HepG2 (cell line): ENCODE results near the gene SMAD3. TPM values are rescaled to one million over a fixed set of nuclear protein-coding genes. Genes with fewer than 3 reads are reported as not detected.

Source experiments
- ATF1 ChIP-seq: IDR thresholded peaks from 2 replicates; pipeline ENCODE4 v1.6.1; 2016; ENCODE audit warnings: mild to moderate bottlenecking, control low read depth
- HNRNPH1 ChIP-seq: fragments of 200-400 bp; formaldehyde crosslinking; optimal IDR thresholded peaks from 2 replicates; pipeline ENCODE3; 2017; ENCODE audit warnings: mild to moderate bottlenecking, low read depth, low read length
- MEF2D ChIP-seq: sonication (generic); formaldehyde crosslinking; IDR thresholded peaks from 2 replicates; pipeline ENCODE4 v1.5.1; 2020; ENCODE audit warnings: mild to moderate bottlenecking, missing genetic modification reagents
- NFIB ChIP-seq: sonication (generic); formaldehyde crosslinking; IDR thresholded peaks from 2 replicates; pipeline ENCODE4 v1.9.0; 2021; ENCODE audit warnings: missing genetic modification reagents, mild to moderate bottlenecking, borderline replicate concordance
- NFIC ChIP-seq: IDR thresholded peaks from 2 replicates; pipeline ENCODE4 v1.6.1; 2012; ENCODE audit warnings: mild to moderate bottlenecking, low read length, inconsistent platforms
- SIN3A ChIP-seq: IDR thresholded peaks from 2 replicates; pipeline ENCODE4 v1.6.1; 2011; ENCODE audit warnings: low read depth, mild to moderate bottlenecking, control low read depth, low read length, borderline replicate concordance
- SIX4 ChIP-seq: sonication (generic); formaldehyde crosslinking; IDR thresholded peaks from 2 replicates; pipeline ENCODE4 v1.4.0; 2020; ENCODE audit warnings: missing genetic modification reagents
- STAG1 ChIP-seq: sonication (generic); formaldehyde crosslinking; IDR thresholded peaks from 2 replicates; pipeline ENCODE4 v1.4.0; 2020; ENCODE audit warnings: missing genetic modification reagents
- ZBTB4 ChIP-seq: sonication (generic); formaldehyde crosslinking; IDR thresholded peaks from 2 replicates; pipeline ENCODE4 v1.4.0; 2020; ENCODE audit warnings: missing genetic modification reagents, mild to moderate bottlenecking, borderline replicate concordance
- ZNF556 ChIP-seq: sonication (generic); formaldehyde crosslinking; IDR thresholded peaks from 2 replicates; pipeline ENCODE4 v1.4.0; 2020; ENCODE audit warnings: mild to moderate bottlenecking, missing genetic modification reagents, borderline replicate concordance
- ZNF564 ChIP-seq: sonication (generic); formaldehyde crosslinking; IDR thresholded peaks from 2 replicates; pipeline ENCODE4 v1.8.1; 2023; ENCODE audit warnings: mild to moderate bottlenecking, missing genetic modification reagents
- ZNF83 ChIP-seq: sonication (generic); formaldehyde crosslinking; IDR thresholded peaks from 2 replicates; pipeline ENCODE4 v1.4.0; 2020; ENCODE audit warnings: missing genetic modification reagents, mild to moderate bottlenecking, borderline replicate concordance
- ZSCAN21 ChIP-seq: sonication (generic); formaldehyde crosslinking; IDR thresholded peaks from 2 replicates; pipeline ENCODE4 v1.8.0; 2022; ENCODE audit warnings: mild to moderate bottlenecking, missing genetic modification reagents, moderate library complexity, borderline replicate concordance
- polyA plus RNA-seq, 8 experiments: library from polyadenylated mRNA; depleted of rRNA in 3 of 8; stranded (reverse) in 7 of 8; unstranded in 1 of 8; fragments of >200 nt; fragmentation: Illumina TruSeq in 4 of 8; extraction: Trizol in 4 of 8; gene quantifications; 2 replicates each; pipeline versions ENCODE4 v1.2.1 to v1.2.3, GENCODE V29; 2011 to 2016; ENCODE audit warnings: low read depth in 4 of 8, missing spikeins in 1 of 8, mixed read lengths in 1 of 8; ENCODE audit not compliant: insufficient read depth in 1 of 8
- total RNA-seq, 5 experiments: library from RNA; depleted of rRNA; stranded (reverse); fragments of >200 nt; fragmentation: Illumina TruSeq; extraction: Trizol; gene quantifications; 2 replicates each; pipeline ENCODE4 v1.2.3, GENCODE V29; 2016; ENCODE audit warnings: low read depth in 1 of 5
- TF ChIP-seq, protein P1 (sequence below), 2 experiments: fragments of 450-650 bp in 1 of 2; sonication (generic) in 1 of 2; formaldehyde crosslinking in 1 of 2; IDR thresholded peaks; 2 replicates each; pipeline versions ENCODE4 v1.6.1 to v1.8.0; 2016 to 2022; ENCODE audit warnings: antibody characterized with exemption in 1 of 2, mild to moderate bottlenecking in 1 of 2, missing genetic modification reagents in 1 of 2
- TF ChIP-seq, protein P2 (sequence below): conservative IDR thresholded peaks from 2 replicates; pipeline ENCODE4 v1.6.1; 2018; ENCODE audit warnings: missing genetic modification reagents

SMAD3 gene
- total and polyA plus RNA-seq, 2 of the 13 experiments (the other 11 are each of a cell fraction or from before 2014, with no cell fraction given) = 8.6 to 56.3 TPM

GRCh38 chr15:67146875-67147381, 81.5 kb downstream of the SMAD3 start (continued):
- TF ChIP-seq MEF2D (CRISPR knock-in tag) = 0 out of 2 replicates have a peak, but pooled peaks have one; percentile 26
- no peak for TF ChIP-seq NFIB (CRISPR knock-in tag)
- TF ChIP-seq ZSCAN21 (CRISPR knock-in tag) = peak; percentile 59; the same call in 1 of the 2 replicates
- TF ChIP-seq ZNF556 (CRISPR knock-in tag) = peak; percentile 21; the same call in 1 of the 2 replicates
- TF ChIP-seq ZBTB4 (CRISPR knock-in tag) = no peak
- 0 out of 2 replicates have a peak, but pooled peaks have one; percentile 31 for TF ChIP-seq ATF1 (CRISPR knock-in tag)
- TF ChIP-seq, protein P1, sequence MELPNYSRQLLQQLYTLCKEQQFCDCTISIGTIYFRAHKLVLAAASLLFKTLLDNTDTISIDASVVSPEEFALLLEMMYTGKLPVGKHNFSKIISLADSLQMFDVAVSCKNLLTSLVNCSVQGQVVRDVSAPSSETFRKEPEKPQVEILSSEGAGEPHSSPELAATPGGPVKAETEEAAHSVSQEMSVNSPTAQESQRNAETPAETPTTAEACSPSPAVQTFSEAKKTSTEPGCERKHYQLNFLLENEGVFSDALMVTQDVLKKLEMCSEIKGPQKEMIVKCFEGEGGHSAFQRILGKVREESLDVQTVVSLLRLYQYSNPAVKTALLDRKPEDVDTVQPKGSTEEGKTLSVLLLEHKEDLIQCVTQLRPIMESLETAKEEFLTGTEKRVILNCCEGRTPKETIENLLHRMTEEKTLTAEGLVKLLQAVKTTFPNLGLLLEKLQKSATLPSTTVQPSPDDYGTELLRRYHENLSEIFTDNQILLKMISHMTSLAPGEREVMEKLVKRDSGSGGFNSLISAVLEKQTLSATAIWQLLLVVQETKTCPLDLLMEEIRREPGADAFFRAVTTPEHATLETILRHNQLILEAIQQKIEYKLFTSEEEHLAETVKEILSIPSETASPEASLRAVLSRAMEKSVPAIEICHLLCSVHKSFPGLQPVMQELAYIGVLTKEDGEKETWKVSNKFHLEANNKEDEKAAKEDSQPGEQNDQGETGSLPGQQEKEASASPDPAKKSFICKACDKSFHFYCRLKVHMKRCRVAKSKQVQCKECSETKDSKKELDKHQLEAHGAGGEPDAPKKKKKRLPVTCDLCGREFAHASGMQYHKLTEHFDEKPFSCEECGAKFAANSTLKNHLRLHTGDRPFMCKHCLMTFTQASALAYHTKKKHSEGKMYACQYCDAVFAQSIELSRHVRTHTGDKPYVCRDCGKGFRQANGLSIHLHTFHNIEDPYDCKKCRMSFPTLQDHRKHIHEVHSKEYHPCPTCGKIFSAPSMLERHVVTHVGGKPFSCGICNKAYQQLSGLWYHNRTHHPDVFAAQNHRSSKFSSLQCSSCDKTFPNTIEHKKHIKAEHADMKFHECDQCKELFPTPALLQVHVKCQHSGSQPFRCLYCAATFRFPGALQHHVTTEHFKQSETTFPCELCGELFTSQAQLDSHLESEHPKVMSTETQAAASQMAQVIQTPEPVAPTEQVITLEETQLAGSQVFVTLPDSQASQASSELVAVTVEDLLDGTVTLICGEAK (IDR thresholded peaks at IDR 0.05) = no peak
- TF ChIP-seq, protein P1 (CRISPR knock-in tag; IDR thresholded peaks at IDR 0.05) = no peak
- TF ChIP-seq ZNF564 (CRISPR knock-in tag) = no peak
- TF ChIP-seq, protein P2, sequence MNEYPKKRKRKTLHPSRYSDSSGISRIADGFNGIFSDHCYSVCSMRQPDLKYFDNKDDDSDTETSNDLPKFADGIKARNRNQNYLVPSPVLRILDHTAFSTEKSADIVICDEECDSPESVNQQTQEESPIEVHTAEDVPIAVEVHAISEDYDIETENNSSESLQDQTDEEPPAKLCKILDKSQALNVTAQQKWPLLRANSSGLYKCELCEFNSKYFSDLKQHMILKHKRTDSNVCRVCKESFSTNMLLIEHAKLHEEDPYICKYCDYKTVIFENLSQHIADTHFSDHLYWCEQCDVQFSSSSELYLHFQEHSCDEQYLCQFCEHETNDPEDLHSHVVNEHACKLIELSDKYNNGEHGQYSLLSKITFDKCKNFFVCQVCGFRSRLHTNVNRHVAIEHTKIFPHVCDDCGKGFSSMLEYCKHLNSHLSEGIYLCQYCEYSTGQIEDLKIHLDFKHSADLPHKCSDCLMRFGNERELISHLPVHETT = no peak
- TF ChIP-seq NFIC = peak; percentile 76
- TF ChIP-seq SIX4 (CRISPR knock-in tag) = 0 out of 2 replicates have a peak, but pooled peaks have one; percentile 36
- TF ChIP-seq ZNF83 (CRISPR knock-in tag) = no peak
- TF ChIP-seq SIN3A = peak; percentile 93
- TF ChIP-seq STAG1 (CRISPR knock-in tag) = peak; percentile 36
- TF ChIP-seq HNRNPH1 = no peak
